22Rv1 (cell line): Measurements from ENCODE around the gene IGSF22.

Source experiments
- CTCF ChIP-seq: fragments of 450-650 bp; IDR thresholded peaks from 2 replicates; pipeline ENCODE4 v1.5.1; 2017; ENCODE audit warnings: mild to moderate bottlenecking
- ZFX ChIP-seq: fragments of 450-650 bp; IDR thresholded peaks from 2 replicates; pipeline ENCODE4 v1.6.1; 2017; ENCODE audit warnings: antibody characterized with exemption, borderline replicate concordance

- no peak for TF ChIP-seq CTCF
- no peak for TF ChIP-seq ZFX
These were observed 23.8 kb upstream of the IGSF22 start for GRCh38 chr11:18749681-18750319.
